ENCODE measurements around the gene OGN.

DNA sequence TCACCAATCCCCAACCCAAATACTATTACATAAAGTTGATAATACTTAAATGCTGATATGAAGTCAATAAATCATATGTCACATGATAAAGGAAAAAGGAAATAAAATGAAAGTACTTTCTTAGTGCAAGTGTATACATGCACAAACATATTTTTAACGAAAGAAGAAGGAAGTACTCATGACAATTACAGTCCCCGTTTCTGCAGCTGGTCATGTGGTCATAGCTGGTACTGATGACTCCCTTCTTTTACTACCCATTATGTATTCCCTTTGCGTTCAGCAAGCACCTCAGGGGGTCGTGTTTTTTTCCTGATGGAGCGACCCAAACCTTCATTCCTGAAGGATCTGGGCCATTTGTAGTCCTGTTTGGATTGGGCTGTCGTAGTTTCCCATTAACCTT, 51.3 kb downstream of the OGN start:
- TF ChIP-seq, protein P1, sequence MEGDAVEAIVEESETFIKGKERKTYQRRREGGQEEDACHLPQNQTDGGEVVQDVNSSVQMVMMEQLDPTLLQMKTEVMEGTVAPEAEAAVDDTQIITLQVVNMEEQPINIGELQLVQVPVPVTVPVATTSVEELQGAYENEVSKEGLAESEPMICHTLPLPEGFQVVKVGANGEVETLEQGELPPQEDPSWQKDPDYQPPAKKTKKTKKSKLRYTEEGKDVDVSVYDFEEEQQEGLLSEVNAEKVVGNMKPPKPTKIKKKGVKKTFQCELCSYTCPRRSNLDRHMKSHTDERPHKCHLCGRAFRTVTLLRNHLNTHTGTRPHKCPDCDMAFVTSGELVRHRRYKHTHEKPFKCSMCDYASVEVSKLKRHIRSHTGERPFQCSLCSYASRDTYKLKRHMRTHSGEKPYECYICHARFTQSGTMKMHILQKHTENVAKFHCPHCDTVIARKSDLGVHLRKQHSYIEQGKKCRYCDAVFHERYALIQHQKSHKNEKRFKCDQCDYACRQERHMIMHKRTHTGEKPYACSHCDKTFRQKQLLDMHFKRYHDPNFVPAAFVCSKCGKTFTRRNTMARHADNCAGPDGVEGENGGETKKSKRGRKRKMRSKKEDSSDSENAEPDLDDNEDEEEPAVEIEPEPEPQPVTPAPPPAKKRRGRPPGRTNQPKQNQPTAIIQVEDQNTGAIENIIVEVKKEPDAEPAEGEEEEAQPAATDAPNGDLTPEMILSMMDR (IDR thresholded peaks at IDR 0.05; ENCODE audit: poor library complexity), result no peak
- TF ChIP-seq EZH2 (IDR thresholded peaks at IDR 0.05; ENCODE audit: borderline replicate concordance), result no peak
- TF ChIP-seq EZH2phosphoT487 (IDR thresholded peaks at IDR 0.05; ENCODE audit: low read depth, severe bottlenecking, unreplicated experiment), result no peak
